RWPE1 (cell line): Measurements from ENCODE around the gene KIF23.

ENCODE experiments used
- CTCF ChIA-PET: fragments of 350-600 bp; sonication (Branson Sonifier 250); formaldehyde crosslinking; extraction: SDS; loops from one replicate; lab custom pipeline; 2021; lab: Yijun Ruan, JAX
- POLR2A ChIA-PET: fragments of 400-600 bp; formaldehyde crosslinking; extraction: SDS; loops from one replicate; lab custom pipeline; 2020; ENCODE audit warnings: antibody characterized with exemption; ENCODE audit not compliant: low non-redundant PET; lab: Yijun Ruan, JAX
- DNase-seq: peaks from one replicate; pipeline ENCODE4 v3.0.0; 2012; ENCODE audit warnings: low spot score
- H3K27ac ChIP-seq: fragments of 450-650 bp; 2 replicates; pipeline ENCODE4 v1.5.1; 2017
- TF ChIP-seq, protein P1 (sequence below): fragments of 450-650 bp; conservative IDR thresholded peaks from 2 replicates; pipeline ENCODE4 v1.5.1; 2017; ENCODE audit warnings: low read depth, mild to moderate bottlenecking

Gene KIF23

DNA sequence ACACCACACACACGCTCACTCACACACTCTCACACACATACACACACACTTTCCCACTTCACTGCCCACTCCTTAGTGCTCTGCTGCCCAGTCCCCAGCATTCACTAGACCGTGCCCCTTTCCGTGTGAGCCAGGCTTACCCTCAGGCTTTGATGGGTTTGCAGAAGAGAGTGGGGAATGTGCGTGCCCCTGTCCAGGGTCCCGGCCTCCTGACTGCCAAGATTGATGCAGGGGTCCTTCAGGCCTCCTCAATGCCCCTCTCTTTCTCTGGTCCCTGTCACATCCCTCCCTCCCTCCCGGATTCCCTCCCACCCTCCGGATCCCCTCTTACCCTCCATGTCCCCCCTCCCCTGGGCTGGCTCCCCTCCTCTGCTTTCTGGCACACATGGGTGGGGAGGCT is 27.9 kb upstream of the KIF23 start:
- H3K27ac ChIP-seq: no peak overlapping the region
- DNase-seq: no peak
- TF ChIP-seq, protein P1, sequence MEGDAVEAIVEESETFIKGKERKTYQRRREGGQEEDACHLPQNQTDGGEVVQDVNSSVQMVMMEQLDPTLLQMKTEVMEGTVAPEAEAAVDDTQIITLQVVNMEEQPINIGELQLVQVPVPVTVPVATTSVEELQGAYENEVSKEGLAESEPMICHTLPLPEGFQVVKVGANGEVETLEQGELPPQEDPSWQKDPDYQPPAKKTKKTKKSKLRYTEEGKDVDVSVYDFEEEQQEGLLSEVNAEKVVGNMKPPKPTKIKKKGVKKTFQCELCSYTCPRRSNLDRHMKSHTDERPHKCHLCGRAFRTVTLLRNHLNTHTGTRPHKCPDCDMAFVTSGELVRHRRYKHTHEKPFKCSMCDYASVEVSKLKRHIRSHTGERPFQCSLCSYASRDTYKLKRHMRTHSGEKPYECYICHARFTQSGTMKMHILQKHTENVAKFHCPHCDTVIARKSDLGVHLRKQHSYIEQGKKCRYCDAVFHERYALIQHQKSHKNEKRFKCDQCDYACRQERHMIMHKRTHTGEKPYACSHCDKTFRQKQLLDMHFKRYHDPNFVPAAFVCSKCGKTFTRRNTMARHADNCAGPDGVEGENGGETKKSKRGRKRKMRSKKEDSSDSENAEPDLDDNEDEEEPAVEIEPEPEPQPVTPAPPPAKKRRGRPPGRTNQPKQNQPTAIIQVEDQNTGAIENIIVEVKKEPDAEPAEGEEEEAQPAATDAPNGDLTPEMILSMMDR: no peak
- ChIA-PET POLR2A (no interaction called here), CTCF (no interaction called here)

DNA sequence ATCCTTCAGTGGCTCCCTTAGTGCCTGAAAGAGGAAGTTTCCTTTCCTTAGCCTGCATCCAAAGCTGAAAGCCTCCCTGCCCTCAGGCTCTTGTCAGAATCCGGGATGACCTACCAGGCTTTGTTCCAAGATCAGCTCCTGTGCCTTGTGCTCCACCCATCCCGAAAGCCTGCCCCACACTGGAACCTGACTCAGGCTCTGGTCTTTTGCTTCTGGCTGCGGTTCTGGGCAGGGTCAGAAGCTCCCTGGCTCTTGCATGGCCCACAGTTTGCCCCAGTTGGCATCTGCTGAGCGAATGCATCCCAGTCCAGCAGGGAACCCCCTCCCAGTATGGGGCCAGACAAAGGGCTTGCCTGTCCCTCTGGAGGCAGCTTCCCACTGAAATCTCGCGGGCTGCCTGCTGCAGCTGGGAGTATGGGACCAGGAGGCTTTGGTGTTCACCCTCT is 25.9 kb upstream of the KIF23 start:
- H3K27ac ChIP-seq: peak overlapping the region; percentile 60
- TF ChIP-seq, protein P1: no peak
- CTCF ChIA-PET: interaction anchor here (0.6 to 1.0 kb wide), 4 partner anchors 22 to 363 kb away, joined by 3 to 7 read pairs (median 3); no protein-coding TSS in a partner anchor
- POLR2A ChIA-PET: no interaction called here
- peak; percentile 88 for DNase-seq

DNA sequence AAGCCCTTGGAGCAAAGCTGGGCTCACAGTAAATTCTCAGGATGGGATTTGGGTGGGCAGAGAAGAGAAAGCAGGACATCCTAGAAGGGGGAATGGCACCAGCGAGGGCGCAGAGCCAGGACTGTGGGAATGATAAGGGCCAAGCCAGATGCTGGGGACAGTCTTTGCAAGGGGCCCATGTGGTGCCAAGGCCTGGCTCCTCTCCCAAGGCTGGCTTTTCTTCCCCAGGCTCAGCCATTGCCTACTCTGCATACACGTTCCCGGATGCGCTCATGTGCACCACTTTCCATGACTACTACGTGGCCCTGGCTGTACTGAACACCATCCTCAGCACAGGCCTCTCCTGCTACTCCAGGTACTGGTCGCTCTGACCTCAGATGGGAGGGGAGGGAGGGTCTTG is 24.7 kb upstream of the KIF23 start:
- POLR2A ChIA-PET: no interaction called here
- H3K27ac ChIP-seq: peak overlapping the region; percentile 9; the same call in 1 of the 2 replicates
- DNase-seq: no peak
- TF ChIP-seq, protein P1: no peak
- CTCF ChIA-PET: interaction anchor here (1.2 kb wide), 1 partner anchor 125 kb away, joined by 3 read pairs; no protein-coding TSS in a partner anchor

DNA sequence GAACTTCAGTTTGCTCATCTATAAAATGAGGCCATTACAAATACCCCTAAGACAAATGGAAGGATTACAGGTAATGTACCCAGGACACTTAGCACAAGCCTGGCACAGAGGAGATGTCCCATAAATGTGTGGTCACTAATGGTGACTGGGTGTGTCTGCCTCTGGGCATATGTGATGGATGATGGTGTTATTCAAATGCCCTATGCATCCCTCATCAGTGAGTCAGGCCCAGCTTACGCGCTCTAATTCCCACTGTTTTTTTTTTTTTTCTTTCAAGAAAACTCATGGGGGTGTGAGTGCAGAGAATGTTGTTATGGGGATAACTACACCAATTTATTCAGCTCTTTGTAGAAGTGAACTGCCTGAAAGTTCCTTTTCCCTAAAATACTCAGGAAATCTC is 23.6 kb upstream of the KIF23 start:
- POLR2A ChIA-PET: no interaction called here
- peak; percentile 95 for DNase-seq
- TF ChIP-seq, protein P1: no peak
- CTCF ChIA-PET: interaction anchor here (0.8 to 1.2 kb wide), 2 partner anchors 126 to 331 kb away, joined by 3 read pairs; no protein-coding TSS in a partner anchor
- H3K27ac ChIP-seq: peak overlapping the region; percentile 49; the same call in 1 of the 2 replicates

DNA sequence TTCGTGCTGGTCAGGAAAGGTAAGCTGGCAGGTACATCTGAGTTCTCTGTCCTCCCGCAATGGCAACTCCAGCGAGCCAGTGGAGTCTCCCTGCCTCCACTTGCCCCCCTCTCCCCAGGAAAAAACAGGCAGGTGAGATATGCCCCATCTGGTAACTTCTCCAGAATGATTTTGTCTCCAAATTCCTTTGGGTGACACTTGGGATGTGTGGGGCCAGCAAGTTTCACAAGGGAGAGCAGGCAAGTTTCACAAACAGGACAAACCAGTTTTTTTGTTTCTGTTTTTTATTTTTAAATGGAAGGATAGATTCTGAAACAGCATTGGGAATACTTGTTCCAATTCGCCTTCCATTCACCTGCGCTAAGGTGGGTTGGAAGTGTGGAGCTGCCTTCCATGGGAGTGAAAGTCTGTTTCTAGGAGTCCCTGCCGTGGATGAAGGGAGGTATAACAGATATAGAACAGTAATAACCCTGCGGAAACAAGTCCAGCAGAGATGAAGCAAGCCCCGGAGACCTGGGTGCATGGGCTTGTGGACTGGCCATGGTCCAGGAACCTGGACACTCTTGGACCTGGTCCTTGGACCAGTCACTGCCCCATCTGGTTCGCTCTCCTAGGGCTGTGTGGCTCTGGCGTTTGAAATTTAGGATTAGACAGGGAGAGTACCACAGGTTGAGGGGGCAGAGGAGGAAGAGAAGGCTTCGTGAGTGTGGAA is 22.9 kb upstream of the KIF23 start:
- TF ChIP-seq, protein P1: no peak
- ChIA-PET POLR2A (no interaction called here), CTCF (no interaction called here)

DNA sequence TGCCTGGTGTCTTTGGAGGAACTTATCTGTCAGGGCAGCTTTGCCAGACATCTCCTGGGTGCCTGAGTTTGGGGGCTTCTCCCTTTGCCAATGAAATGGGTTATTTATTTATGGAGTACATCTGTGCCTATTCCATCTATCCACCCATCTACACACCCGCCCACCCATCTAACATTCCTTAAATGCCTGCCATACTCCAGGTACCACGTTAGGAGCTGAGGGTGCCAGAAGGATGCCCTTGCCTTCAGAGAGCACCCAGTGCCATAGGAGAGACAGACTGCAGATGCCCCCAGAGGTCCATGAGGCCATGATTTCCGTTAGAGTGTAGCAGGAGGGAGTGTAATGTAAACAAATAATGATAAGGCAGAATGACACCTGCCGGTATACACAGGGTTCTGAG is 21.8 kb upstream of the KIF23 start:
- no peak for DNase-seq
- TF ChIP-seq, protein P1: no peak
- H3K27ac ChIP-seq: no peak overlapping the region
- ChIA-PET CTCF (interaction anchor here (0.6 kb wide), 1 partner anchor 323 kb away, joined by 3 read pairs; no protein-coding TSS in a partner anchor), POLR2A (no interaction called here)

More for the DNA sequence above, 22.9 kb upstream of the KIF23 start:
- DNase-seq: no peak
- peak overlapping the region; percentile 49; the same call in 1 of the 2 replicates for H3K27ac ChIP-seq
